Natural killer cell (primary cell): ENCODE data around the gene KCTD12. TPM values are rescaled to one million over a fixed set of nuclear protein-coding genes. Genes with fewer than 3 reads are reported as not detected.

Experiments
- ATAC-seq, 3 donors: fragments of 150-1000 bp in 2 of 3; fragments of 200-7000 bp in 1 of 3; cut with Tn5 transposase; 1 replicate in 1 of 3; 2 replicates in 2 of 3; pipeline ENCODE4 v1.10.0; 2021; ENCODE audit warnings: mild to moderate bottlenecking in 2 of 3, moderate library complexity in 2 of 3
- DNase-seq, 2 donors: peaks; one replicate each; pipeline versions ENCODE4 v3.0.0 to v3.0.0-alpha.2; 2013 to 2021; ENCODE audit warnings: mixed read lengths in 1 of 2
- H3K27ac ChIP-seq: one replicate; pipeline ENCODE4 v1.5.1; 2013; ENCODE audit warnings: mild to moderate bottlenecking, low read length
- H3K27me3 ChIP-seq: one replicate; pipeline ENCODE4 v1.6.1; 2013; ENCODE audit warnings: low read length; ENCODE audit not compliant: control insufficient read depth, insufficient read depth
- H3K36me3 ChIP-seq: one replicate; pipeline ENCODE4 v1.6.1; 2013; ENCODE audit warnings: low read length; ENCODE audit not compliant: control insufficient read depth, insufficient read depth
- H3K4me1 ChIP-seq: one replicate; pipeline ENCODE4 v1.6.1; 2013; ENCODE audit warnings: low read length; ENCODE audit not compliant: control insufficient read depth, insufficient read depth
- H3K4me3 ChIP-seq: one replicate; pipeline ENCODE4 v1.5.1; 2013; ENCODE audit warnings: low read length
- H3K9me3 ChIP-seq: one replicate; pipeline ENCODE4 v1.6.1; 2013; ENCODE audit warnings: low read length; ENCODE audit not compliant: control insufficient read depth, insufficient read depth
- H3K27ac Mint-ChIP-seq, 2 donors: one replicate each; pipeline ENCODE4 v1.8.0; 2022; ENCODE audit warnings: mild to moderate bottlenecking in 2 of 2, mixed read lengths in 2 of 2, moderate library complexity in 1 of 2
- H3K27me3 Mint-ChIP-seq, 2 donors: one replicate each; pipeline ENCODE4 v1.8.0; 2022; ENCODE audit warnings: low read depth in 2 of 2, mixed read lengths in 2 of 2
- H3K36me3 Mint-ChIP-seq: one replicate; pipeline ENCODE4 v1.8.0; 2022; ENCODE audit warnings: mixed read lengths
- H3K4me1 Mint-ChIP-seq, 2 donors: one replicate each; pipeline ENCODE4 v1.8.0; 2022; ENCODE audit warnings: mixed read lengths in 2 of 2
- H3K4me3 Mint-ChIP-seq: one replicate; pipeline ENCODE4 v1.8.0; 2022; ENCODE audit warnings: mild to moderate bottlenecking, moderate library complexity, mixed read lengths
- H3K9me3 Mint-ChIP-seq, 2 donors: one replicate each; pipeline ENCODE4 v1.8.0; 2022; ENCODE audit warnings: mixed read lengths in 2 of 2
- CTCF ChIP-seq: fragments of 200-600 bp; IDR thresholded peaks from one replicate; pipeline ENCODE4 v1.8.0; 2022; ENCODE audit warnings: antibody characterized with exemption
- WGBS: methylation state at CpG from one replicate; pipeline ENCODE4 v1.1.7; 2013; ENCODE audit warnings: missing lambda C conversion rate; ENCODE audit not compliant: insufficient coverage; 5-methylcytosine and 5-hydroxymethylcytosine counted together
- intact Hi-C: fragments of 100-400 bp; cut with micrococcal nuclease; formaldehyde crosslinking; loops from one replicate; pipeline ENCODE4 v1.14.2; 2022
- total RNA-seq, 4 donors: library from RNA; stranded (reverse); fragments of 120-200 nt in 1 of 4; gene quantifications; one replicate each; pipeline versions ENCODE4 v1.2.3 to v1.2.4, GENCODE V29; 2013 to 2022

Gene KCTD12
- total RNA-seq, 3 donors from 2014 or later (not counting 1 experiment from before 2014, with no cell fraction given) = 2.4 to 6.0 (median 4.8) TPM

DNA sequence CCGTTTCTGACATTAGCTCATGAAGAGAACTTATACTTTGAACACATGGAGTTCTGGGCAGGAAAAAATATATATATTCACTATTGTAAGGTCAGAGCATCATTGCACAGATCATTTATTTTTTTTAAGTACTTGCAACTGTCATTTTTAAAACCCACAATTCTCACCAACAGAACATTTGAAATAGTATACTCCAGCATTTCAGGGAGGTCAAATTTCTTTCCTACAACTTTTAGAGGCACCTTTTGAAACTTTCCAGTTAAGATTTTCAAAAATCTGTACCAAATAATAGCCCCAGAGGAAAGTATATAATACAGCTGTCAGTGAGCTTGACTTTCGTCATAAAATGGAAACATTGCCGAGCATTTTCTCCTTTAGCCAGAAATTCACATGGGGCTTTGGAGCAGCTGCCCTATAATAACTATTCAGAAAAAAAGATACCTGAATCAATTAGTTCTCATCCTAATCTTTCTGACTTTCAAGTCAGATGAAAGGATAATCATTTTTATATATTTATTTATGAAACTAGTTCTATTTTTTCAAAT lies 10.9 kb downstream of the KCTD12 start:
- H3K4me3 Mint-ChIP-seq = no peak overlapping the region
- H3K4me1 ChIP-seq = peaks cover 4% of the 10 kb centered on the region
- ATAC-seq = no peak
- H3K36me3 ChIP-seq = no peaks in the 10 kb centered on the region
- H3K27me3 ChIP-seq = peaks cover 3% of the 10 kb centered on the region
- no peaks in the 10 kb centered on the region for H3K9me3 Mint-ChIP-seq
- no peak overlapping the region for H3K4me3 ChIP-seq
- no peak overlapping the region for H3K27ac ChIP-seq
- DNase-seq = no peak
- no peak for TF ChIP-seq CTCF
- no peaks in the 10 kb centered on the region for H3K9me3 ChIP-seq
- 100% methylated on average over 2 of the region's 3 CpGs for WGBS
- peaks cover 28 to 47% of the 10 kb centered on the region in 2 donors for H3K27me3 Mint-ChIP-seq
- H3K4me1 Mint-ChIP-seq = peaks cover 15 to 16% of the 10 kb centered on the region in 2 donors
- H3K36me3 Mint-ChIP-seq = no peaks in the 10 kb centered on the region
- H3K27ac Mint-ChIP-seq = no peak overlapping the region
- intact Hi-C loops = no loop called here

GRCh38 chr13:76874479-76874878 lies 11.7 kb downstream of the KCTD12 start:
- H3K4me1 ChIP-seq = no peaks in the 10 kb centered on the region
- no peaks in the 10 kb centered on the region for H3K36me3 Mint-ChIP-seq
- DNase-seq (no peak), ATAC-seq (no peak)
- no peak overlapping the region for H3K4me3 ChIP-seq
- WGBS = 61% methylated on average over 2 of the region's 2 CpGs
- no peaks in the 10 kb centered on the region for H3K9me3 Mint-ChIP-seq
- no peak overlapping the region for H3K27ac Mint-ChIP-seq
- H3K27me3 Mint-ChIP-seq = peaks cover 31 to 47% of the 10 kb centered on the region in 2 donors
- H3K9me3 ChIP-seq = no peaks in the 10 kb centered on the region
- H3K36me3 ChIP-seq = no peaks in the 10 kb centered on the region
- no peak overlapping the region for H3K27ac ChIP-seq
- intact Hi-C loops = no loop called here
- TF ChIP-seq CTCF = no peak
- H3K27me3 ChIP-seq = peaks cover 3% of the 10 kb centered on the region
- H3K4me3 Mint-ChIP-seq = no peak overlapping the region
- peaks cover 8 to 10% of the 10 kb centered on the region in 2 donors for H3K4me1 Mint-ChIP-seq

GRCh38 chr13:76873445-76873844 lies 12.8 kb downstream of the KCTD12 start:
- Mint-ChIP-seq H3K36me3 (no peaks in the 10 kb centered on the region), H3K27me3 (peaks cover 31 to 47% of the 10 kb centered on the region in 2 donors), H3K4me3 (no peak overlapping the region), H3K9me3 (no peaks in the 10 kb centered on the region), H3K27ac (no peak overlapping the region), H3K4me1 (no peaks in the 10 kb centered on the region)
- Histone ChIP-seq H3K27me3 (peaks cover 3% of the 10 kb centered on the region), H3K27ac (no peak overlapping the region), H3K36me3 (no peaks in the 10 kb centered on the region), H3K9me3 (no peaks in the 10 kb centered on the region), H3K4me3 (no peak overlapping the region), H3K4me1 (no peaks in the 10 kb centered on the region)
- no peak for ATAC-seq
- no CpG with 5 or more reads among the region's 2 CpGs for WGBS
- TF ChIP-seq CTCF = no peak
- DNase-seq = no peak
- intact Hi-C loops = no loop called here

DNA sequence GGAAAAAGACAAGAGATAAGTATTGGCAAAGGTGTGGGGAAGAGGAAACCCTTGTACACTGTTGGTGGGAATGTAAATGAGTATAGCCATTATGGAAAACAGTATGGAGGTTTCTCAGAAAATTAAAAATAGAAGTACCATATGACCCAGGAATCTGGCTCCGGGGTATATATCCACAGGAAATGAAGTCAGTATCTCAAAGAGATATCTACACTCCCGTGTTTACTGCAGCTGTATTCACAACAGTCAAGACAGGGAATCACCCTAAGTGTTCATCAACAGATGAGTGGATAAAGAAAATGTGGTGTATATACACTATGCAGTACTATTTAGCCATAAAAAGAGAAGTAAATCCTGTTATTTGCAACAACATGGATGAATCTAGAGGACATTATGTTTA lies 13.5 kb downstream of the KCTD12 start:
- Histone ChIP-seq H3K27me3 (peaks cover 3% of the 10 kb centered on the region), H3K27ac (no peak overlapping the region), H3K4me3 (no peak overlapping the region), H3K9me3 (no peaks in the 10 kb centered on the region), H3K4me1 (no peaks in the 10 kb centered on the region), H3K36me3 (no peaks in the 10 kb centered on the region)
- no peaks in the 10 kb centered on the region for H3K9me3 Mint-ChIP-seq
- no peak for ATAC-seq
- intact Hi-C loops = no loop called here
- no peak for DNase-seq
- no peak overlapping the region for H3K4me3 Mint-ChIP-seq
- H3K36me3 Mint-ChIP-seq = no peaks in the 10 kb centered on the region
- peaks cover 26 to 47% of the 10 kb centered on the region in 2 donors for H3K27me3 Mint-ChIP-seq
- WGBS = 89% methylated on average over 2 of the region's 2 CpGs
- H3K4me1 Mint-ChIP-seq = no peaks in the 10 kb centered on the region
- no peak for TF ChIP-seq CTCF
- no peak overlapping the region for H3K27ac Mint-ChIP-seq
